Measurements from ENCODE around the gene PIK3C2A.

DNA sequence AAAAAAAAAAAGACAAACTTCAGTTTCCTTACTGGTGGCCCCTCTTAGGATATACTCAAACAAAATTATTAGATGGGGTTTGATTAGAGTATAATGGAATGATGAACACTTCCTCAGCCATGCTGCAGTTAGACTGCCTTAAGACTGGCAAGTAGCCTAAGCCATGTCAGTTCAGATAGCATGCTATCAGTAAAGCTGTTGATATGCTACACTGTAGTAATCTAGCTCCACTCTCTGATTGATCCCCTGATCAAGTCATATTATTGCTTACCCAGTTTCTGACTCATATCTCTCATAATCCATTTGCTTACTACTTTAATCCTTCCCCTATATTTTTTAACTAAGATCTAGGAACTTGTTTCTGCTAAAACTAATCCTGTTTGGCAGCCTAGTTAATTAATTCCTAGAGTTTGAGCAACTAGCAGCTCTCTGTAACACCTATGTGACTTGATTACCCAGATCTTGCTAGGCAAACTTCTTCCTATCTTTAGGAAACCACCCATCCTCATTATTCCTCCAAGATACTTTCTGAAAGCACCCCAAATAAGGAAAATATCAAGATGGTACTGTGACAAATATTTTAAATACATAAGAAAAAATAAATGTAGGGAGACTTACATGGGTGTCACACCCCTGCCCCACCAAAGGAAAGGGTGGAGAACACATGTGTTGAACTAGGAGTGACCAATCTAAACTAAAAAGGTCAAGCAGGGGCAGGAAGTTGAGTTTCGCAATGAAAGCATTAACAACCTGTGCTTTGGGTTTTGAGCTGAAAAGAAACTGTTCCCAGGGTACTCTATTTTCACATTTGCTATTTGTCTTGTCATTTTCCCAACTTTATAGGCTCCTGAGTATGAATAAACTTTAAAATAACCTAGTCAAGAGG is 43.2 kb downstream of the PIK3C2A start:
- no peak for TF ChIP-seq SPI1 (IDR thresholded peaks at IDR 0.05; ENCODE audit: borderline replicate concordance, low read depth)
- TF ChIP-seq, protein P1, sequence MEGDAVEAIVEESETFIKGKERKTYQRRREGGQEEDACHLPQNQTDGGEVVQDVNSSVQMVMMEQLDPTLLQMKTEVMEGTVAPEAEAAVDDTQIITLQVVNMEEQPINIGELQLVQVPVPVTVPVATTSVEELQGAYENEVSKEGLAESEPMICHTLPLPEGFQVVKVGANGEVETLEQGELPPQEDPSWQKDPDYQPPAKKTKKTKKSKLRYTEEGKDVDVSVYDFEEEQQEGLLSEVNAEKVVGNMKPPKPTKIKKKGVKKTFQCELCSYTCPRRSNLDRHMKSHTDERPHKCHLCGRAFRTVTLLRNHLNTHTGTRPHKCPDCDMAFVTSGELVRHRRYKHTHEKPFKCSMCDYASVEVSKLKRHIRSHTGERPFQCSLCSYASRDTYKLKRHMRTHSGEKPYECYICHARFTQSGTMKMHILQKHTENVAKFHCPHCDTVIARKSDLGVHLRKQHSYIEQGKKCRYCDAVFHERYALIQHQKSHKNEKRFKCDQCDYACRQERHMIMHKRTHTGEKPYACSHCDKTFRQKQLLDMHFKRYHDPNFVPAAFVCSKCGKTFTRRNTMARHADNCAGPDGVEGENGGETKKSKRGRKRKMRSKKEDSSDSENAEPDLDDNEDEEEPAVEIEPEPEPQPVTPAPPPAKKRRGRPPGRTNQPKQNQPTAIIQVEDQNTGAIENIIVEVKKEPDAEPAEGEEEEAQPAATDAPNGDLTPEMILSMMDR (IDR thresholded peaks at IDR 0.05; ENCODE audit: insufficient read depth, low read length), result no peak
- TF ChIP-seq, protein P2, sequence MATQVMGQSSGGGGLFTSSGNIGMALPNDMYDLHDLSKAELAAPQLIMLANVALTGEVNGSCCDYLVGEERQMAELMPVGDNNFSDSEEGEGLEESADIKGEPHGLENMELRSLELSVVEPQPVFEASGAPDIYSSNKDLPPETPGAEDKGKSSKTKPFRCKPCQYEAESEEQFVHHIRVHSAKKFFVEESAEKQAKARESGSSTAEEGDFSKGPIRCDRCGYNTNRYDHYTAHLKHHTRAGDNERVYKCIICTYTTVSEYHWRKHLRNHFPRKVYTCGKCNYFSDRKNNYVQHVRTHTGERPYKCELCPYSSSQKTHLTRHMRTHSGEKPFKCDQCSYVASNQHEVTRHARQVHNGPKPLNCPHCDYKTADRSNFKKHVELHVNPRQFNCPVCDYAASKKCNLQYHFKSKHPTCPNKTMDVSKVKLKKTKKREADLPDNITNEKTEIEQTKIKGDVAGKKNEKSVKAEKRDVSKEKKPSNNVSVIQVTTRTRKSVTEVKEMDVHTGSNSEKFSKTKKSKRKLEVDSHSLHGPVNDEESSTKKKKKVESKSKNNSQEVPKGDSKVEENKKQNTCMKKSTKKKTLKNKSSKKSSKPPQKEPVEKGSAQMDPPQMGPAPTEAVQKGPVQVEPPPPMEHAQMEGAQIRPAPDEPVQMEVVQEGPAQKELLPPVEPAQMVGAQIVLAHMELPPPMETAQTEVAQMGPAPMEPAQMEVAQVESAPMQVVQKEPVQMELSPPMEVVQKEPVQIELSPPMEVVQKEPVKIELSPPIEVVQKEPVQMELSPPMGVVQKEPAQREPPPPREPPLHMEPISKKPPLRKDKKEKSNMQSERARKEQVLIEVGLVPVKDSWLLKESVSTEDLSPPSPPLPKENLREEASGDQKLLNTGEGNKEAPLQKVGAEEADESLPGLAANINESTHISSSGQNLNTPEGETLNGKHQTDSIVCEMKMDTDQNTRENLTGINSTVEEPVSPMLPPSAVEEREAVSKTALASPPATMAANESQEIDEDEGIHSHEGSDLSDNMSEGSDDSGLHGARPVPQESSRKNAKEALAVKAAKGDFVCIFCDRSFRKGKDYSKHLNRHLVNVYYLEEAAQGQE (IDR thresholded peaks at IDR 0.05; ENCODE audit: insufficient replicate concordance, low read depth), result no peak

Data from HL-60 (cell line).